Measurements from ENCODE around the gene RDH12.
"Not testable (repeated sequence)": the region's sequence is repeated elsewhere in the genome, so short reads cannot be mapped to it uniquely, and the experiment has no call there.

RDH12 gene

GRCh38 chr14:67701492-67701891 is at the start of gene RDH12:
Gene RDH12, plus strand, starts transcription at chr14:67701886. Its CDS starts 20,757 bp downstream, at chr14:67722643.
- not testable (repeated sequence) for H3K4me3 ChIP-seq (ENCODE audit: low read depth, low read length)

- no peak overlapping the region for H3K4me3 ChIP-seq (ENCODE audit: low read depth, low read length)
- TF ChIP-seq CTCF (IDR thresholded peaks at IDR 0.05; ENCODE audit: low read depth, low read length), result no peak
Measured at GRCh38 chr14:67652189-67652588, 49.5 kb upstream of the RDH12 start.

GRCh38 chr14:67653651-67654280 is 47.9 kb upstream of the RDH12 start:
- TF ChIP-seq CTCF (IDR thresholded peaks at IDR 0.05; ENCODE audit: low read depth, low read length), result no peak

GRCh38 chr14:67663633-67664032 is 38.1 kb upstream of the RDH12 start:
- no peak overlapping the region for H3K4me3 ChIP-seq (ENCODE audit: low read depth, low read length)
- no peak for TF ChIP-seq CTCF (IDR thresholded peaks at IDR 0.05; ENCODE audit: low read depth, low read length)

More at GRCh38 chr14:67653651-67654280, 47.9 kb upstream of the RDH12 start:
- H3K4me3 ChIP-seq (ENCODE audit: low read depth, low read length), result no peak overlapping the region

- no peak overlapping the region for H3K4me3 ChIP-seq (ENCODE audit: low read depth, low read length)
- TF ChIP-seq CTCF (IDR thresholded peaks at IDR 0.05; ENCODE audit: low read depth, low read length), result no peak
Measured at GRCh38 chr14:67665868-67666267, 35.8 kb upstream of the RDH12 start.

GRCh38 chr14:67666750-67667449 is 34.8 kb upstream of the RDH12 start:
- TF ChIP-seq CTCF (IDR thresholded peaks at IDR 0.05; ENCODE audit: low read depth, low read length), result peak; percentile 38; the same call in 1 of the 2 replicates

GRCh38 chr14:67668559-67668958 is 33.1 kb upstream of the RDH12 start:
- H3K4me3 ChIP-seq (ENCODE audit: low read depth, low read length), result no peak overlapping the region
- TF ChIP-seq CTCF (IDR thresholded peaks at IDR 0.05; ENCODE audit: low read depth, low read length), result no peak

More at GRCh38 chr14:67666750-67667449, 34.8 kb upstream of the RDH12 start:
- no peak overlapping the region for H3K4me3 ChIP-seq (ENCODE audit: low read depth, low read length)

Data from WI38 (cell line).